Heart left ventricle (tissue), 13 donors: Measurements from ENCODE around the gene PDE11A.

ENCODE experiments used
- CTCF ChIP-seq, 12 donors: fragments of 200-600 bp; sonication (generic) in 4 of 12; IDR thresholded peaks; one replicate each; pipeline versions ENCODE4 v1.5.0 to v1.8.0; 2018 to 2022; ENCODE audit warnings: antibody characterized with exemption in 12 of 12, mild to moderate bottlenecking in 5 of 12
- POLR2A ChIP-seq, 2 donors: fragments of 450-650 bp; IDR thresholded peaks; one replicate each; pipeline ENCODE4 v1.6.1; 2017; ENCODE audit warnings: antibody characterized with exemption in 2 of 2, mild to moderate bottlenecking in 2 of 2, moderate library complexity in 2 of 2
- donor health status: ischemic (EF 13 %, LVEDD 7.1; RV severe dilation, severe dysfunction).
- donor health status: DM: no; HTN: yes; CAD: no.
- donor health status: DM: no; HTN: no; CAD: no.
- donor health status: ischemic (EF 25% LVEDD 6.9; RV normal size, moderate dysfunction).
- donor health status: ischemic (EF 25% LVEDD 5.7; RV mildly dilated, moderate dysfunction).
- donor health status: ischemic (EF 35%, LVEDD 5.7; RV mildly dilated, moderate dysfunction).
- donor health status: nonischemic (EF 11% LVEDD 7.7; RV severe dilation, severe dysfunction).
- donor health status: DM: yes; HTN: yes; CAD: no.
- donor health status: PGD.
- donor health status: ischemic (EF 29% LVEDD 5.4; RV normal size, mild dysfunction).
- donor health status: nonischemic (EF 23%, LVEDD 6.1; RV moderate dilation, normal function).

- TF ChIP-seq POLR2A (IDR thresholded peaks at IDR 0.05) = no peak
- TF ChIP-seq CTCF (IDR thresholded peaks at IDR 0.05) = peak in 2 of 12 donors; percentile 23 to 36
Measured at GRCh38 chr2:177598326-177599138, 474.0 kb downstream of the PDE11A start.
